Activated CD4-positive, CD25-positive, alpha-beta regulatory T cell treated with anti-CD3 and anti-CD28 coated beads, Interleukin-2, amount 50 U/mL, for 72 hours (primary cell): ENCODE data around the gene MMP20.

Source experiments
- DNase-seq: peaks from one replicate; pipeline ENCODE4 v3.0.0; 2021

MMP20 gene

GRCh38 chr11:102620818-102621561 is 4.1 kb downstream of the MMP20 start:
- DNase-seq, result no peak

- no peak for DNase-seq
Measured at GRCh38 chr11:102620179-102620578, 5.0 kb downstream of the MMP20 start.

GRCh38 chr11:102617466-102618008 is 7.6 kb downstream of the MMP20 start:
- DNase-seq, result no peak

DNA sequence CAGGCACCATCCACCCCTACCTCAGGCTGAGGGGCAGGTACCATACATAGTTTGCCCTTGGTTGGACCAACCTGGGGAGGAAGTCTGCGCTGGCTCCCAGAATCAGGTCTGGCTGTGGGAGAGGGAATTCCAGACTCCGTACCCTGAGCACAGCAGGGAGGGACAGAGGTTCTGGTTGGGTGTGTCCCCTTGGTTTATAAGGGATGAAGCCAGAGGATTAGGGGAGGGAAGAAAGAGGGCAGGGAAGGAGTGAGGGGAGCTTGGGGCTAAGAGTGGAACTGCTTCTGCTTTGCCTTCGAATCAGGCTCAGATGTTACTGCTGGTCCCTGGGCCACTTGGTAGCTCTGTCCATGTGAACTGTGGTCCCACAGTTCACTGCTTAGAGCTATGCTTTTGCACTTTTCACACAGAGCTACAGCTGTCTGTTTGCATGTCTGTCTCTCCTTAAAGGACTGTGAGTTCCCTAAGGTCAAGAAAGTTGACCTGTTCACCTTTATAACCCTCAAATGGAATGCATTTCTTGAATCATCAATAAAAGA is 9.2 kb downstream of the MMP20 start:
- no peak for DNase-seq

DNA sequence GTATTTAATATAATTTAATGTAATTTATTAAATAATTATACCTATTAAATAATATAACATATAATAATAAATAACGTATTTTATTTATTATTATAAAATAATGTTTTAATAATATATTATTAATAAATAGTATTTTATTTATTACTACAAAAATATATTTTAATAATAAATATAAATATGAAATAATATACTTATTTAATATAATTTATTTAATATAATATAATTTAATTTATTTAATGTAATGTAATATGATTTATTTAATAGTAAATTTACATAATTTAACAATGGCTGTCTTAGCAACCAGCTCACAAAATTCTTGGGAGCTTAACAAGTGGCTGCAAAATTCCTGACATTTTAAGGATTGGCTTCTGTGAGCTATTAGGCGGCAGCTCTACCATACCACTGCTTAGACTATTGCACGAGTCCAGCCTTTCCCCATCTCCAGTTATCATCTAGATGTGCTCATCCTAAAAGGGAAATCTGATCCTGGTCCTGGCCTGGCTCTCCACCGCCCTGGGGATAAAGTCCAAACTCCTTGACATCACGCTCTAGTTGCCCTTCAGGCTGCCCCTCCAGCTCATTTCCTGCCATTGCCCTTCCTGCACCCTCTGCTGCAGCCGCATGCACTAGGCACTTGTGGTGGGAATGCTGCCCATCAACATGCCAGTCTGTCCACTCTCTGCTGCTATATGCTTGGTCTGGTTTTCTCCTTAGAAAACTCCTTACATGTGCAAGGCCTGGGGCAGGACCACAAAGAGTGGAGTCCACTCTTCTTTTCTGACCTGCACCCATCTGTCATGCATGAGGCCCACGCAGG is 9.8 kb downstream of the MMP20 start:
- no peak for DNase-seq

DNA sequence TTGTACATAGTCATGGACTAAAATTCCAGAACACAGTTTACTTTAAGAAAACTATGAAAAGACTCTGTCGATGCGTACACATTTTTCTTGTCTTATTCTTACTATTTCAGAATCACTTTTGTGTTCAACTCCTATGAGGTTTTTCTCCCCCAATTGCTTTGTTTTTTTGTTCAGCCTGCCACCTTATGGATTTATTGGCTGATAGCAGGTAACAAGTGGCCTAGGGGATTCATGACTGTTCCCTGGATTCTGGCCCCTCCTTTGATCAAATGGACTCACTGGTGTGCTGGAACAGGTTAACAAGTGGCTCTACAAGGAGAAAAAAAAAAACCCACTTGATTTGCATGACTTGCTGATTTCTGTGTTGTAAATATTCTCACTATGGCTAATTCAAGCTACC is 10.6 kb downstream of the MMP20 start:
- DNase-seq, result no peak

GRCh38 chr11:102614031-102614430 is 11.1 kb downstream of the MMP20 start:
- no peak for DNase-seq

DNA sequence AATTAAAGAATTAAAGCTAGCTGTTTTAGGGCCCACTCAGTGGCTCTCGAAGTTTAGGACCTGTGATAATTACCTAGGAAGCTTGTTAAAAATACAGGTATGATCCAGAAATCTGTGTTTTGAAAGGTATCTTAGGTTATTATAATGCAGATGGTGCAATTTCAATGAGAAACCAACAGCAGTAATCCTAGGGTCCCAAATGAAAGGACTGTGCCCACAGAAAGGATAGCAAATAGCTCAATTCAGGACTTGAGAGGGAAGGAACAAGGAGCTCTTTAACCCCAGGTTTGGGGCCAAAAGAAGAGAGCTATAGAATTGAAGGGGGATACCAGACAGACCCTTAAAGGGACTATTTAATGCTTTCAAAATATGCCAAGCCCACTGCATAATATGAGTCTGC is 11.7 kb downstream of the MMP20 start:
- DNase-seq, result no peak

DNA sequence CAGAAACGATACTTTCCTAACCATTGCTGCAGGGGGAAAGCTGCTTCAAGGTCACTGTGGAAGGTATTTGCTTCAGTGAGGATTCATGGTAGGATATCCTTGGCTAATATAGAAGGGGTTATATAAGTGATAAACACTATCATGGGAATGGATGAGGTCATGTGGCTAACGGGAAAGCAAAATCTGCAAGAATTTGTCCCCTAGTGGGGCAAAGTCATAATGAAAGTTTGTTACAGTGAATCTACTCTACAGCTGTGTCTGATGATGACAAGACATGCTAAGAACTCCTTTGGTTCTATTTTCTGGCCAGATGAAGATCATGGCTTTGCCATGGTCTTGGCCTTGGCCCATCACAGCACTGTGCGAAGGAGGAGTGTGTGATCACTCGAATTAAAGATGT is 13.8 kb downstream of the MMP20 start:
- no peak for DNase-seq

DNA sequence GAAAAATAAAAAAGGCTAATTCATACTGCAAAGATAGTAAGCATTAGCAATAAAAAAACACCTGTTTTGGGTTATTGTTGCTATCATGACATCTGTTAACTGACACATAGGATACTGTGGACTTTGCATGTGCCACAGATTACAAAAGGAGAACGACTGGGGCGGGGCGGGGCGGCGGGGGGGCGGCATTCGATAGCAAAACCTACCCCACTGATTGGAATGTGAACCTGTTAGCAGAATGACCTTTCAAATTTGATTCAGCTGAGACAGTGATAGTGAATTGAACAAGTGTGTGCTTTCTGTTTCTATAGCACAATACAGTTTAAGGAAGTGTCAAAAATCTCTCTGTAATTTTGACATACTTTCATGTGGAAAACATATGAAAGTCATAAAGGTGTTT is 14.9 kb downstream of the MMP20 start:
- no peak for DNase-seq

- DNase-seq, result no peak
Measured at GRCh38 chr11:102608699-102609098, 16.4 kb downstream of the MMP20 start.

DNA sequence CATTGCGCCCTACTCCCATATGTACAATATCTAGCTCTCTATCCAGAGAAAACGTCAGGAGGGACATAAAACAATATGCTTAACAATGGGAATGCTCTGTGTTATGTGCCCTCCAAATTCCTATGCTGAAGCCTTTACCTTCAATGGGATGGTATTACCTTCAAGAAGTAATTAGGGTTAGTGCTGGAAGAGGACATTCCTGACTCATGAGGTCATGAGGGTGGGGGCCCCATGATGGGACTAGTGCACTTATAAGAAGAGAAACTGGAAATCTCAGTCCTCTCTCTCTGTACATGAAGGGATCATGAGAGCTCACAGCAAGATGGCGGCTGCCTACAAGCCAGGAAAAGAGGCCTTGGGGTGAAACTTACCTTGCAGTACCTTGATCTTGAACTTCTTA is 20.3 kb downstream of the MMP20 start:
- DNase-seq, result no peak

DNA sequence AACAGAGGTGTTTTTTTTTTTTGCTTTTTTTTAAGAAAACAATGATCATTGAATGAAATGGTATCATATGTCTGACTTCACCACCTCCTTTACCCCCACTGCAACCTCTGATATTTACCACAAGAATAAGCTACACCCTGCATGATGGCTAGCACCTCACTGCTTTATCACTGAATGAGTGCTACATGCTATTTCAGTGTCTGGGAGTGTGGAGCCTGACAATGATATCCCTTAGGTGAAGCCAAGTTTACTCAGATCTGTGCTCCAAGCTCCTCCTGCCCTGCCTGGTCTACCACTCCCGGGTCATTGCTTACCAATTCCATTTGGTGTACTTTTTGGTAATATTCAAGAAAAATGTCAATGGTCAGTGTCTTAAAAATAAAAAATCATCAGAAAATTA is 21.1 kb downstream of the MMP20 start:
- DNase-seq, result no peak

DNA sequence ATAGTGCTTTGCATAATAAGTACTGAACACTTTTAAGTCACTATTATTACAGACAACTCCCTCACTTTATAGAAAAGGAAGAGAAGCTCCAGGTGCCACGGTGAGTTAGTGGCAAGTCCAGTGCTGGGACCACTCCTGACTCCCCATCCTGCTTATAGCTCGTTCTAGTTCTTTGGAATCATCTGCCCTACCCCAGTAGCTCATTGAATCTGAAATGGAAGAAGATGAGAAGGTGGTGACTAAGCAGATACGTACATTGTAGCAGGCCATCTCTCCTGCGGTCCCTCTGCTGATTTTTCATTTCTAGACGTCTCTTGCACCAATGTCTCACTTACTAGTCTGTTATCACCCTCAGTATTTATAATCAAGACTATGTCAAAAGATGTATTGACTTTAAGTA is 21.6 kb downstream of the MMP20 start:
- DNase-seq, result no peak

DNA sequence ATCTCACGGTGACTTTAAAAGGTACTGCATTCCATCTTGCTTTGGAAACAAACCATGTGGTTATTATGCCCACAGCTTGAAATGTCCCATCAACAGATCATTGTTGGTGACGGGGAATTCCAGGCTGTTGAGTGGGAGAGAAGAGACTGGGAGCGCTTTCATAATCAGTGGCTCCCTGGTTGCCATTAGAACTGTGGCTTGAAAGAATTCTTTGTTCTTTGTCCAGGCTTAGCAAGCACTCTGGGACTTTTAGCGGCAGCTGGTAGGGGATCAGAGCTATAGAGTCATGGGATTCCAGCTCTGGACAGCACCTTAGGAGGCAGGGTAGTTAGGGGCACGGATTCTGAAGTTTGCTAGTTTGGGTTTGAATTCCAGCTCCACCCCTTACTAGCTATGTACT is 22.0 kb downstream of the MMP20 start:
- no peak for DNase-seq

GRCh38 chr11:102600666-102601065 is 24.5 kb downstream of the MMP20 start:
- DNase-seq, result no peak

DNA sequence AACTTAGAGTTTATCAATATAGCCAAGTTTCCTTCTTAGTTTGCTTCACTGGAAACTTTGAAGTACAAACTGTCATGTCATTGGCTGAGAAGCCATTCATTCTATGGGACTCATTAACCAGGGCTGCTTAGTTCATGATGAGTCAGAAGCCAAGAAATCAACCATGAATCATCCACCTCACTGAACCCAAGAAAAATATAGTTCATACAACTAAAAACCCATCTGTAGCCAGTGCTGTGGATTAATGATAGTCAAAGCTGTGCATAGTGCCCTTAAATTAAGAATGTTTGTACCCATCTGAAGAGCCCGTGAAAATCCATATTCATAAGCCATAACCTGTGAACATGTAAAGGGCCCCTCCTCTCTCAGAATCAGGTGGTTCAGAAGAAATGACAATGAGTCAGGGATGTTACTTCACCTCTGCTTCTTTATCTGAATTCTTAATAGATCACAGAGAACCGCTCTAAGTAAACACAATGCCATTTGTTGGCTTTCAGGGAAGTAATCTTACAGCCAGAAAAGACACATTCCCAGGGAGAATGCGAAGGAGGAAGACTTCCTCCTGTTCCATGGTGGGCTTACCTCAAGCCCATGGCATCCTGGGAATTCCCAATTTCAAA is 25.4 kb downstream of the MMP20 start:
- DNase-seq, result no peak

DNA sequence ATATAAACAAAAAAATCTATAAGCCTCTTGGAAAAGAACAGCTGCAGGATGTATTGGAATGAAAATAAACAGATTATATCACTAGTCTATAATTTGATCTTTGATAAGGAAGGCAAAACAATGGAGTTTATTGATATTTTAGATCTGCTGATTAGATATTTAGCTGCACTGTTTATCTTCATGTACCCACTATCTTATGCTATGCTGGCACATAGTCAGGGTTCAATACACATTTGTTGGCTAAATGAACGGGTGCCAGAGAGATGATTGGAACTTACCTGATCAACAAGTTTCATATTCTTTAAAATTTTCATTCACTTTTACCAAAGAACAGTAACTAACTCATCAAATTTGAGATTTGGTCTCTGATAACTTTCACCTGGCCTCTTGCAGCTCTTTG is 26.9 kb downstream of the MMP20 start:
- no peak for DNase-seq

DNA sequence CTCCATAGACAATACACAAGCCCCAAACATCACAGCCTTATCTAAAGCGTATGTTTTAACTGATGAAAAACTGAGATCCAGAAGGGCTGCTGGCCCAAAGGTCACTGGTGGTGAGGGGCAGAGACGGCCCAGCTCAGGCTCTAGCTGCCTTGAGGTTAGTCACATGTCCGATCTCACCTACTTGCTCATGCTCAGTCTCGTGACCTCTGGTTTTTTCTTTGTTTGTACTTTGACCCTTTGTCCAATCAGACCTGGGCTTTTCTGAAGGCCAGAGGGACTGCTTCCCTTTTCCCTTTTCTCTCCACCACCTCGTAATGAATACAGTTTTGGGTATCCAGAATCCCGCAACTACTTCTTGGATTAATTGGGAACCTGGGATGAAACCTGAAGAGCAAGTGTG is 28.6 kb downstream of the MMP20 start:
- DNase-seq, result no peak

GRCh38 chr11:102592634-102593581 is 32.2 kb downstream of the MMP20 start:
- no peak for DNase-seq

GRCh38 chr11:102592131-102592530 is 33.0 kb downstream of the MMP20 start:
- no peak for DNase-seq

DNA sequence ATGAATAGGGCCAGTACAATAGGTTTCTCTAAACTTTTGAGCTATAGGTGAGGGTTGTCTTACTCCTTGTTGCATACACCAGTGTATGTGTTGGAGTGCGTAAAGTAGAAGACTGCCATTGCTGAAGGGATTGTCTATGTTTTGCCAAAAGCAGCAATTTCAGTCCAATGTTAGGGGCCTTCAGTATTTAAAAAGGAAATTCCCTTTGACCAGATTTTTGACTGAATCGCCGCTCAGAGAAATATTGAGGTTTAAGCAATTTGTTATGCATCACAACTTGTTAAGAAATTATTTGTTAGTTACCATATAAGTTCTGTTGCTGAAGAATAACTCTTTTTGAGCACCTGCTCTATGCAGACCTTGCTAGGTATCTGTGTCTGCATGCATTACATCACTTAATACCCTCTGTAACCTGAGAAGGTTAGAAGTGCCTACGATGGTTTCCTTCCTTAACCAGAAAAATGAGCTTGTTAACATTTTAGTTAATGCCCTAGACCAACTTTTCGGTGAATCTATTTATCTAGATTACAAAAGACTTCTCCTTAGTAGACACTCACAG is 33.9 kb downstream of the MMP20 start:
- DNase-seq, result no peak
